ENCODE results near the gene BPI. TPM values are rescaled to one million over a fixed set of nuclear protein-coding genes. Genes with fewer than 3 reads are reported as not detected.
A peak's percentile ranks its signal among the peaks of the same experiment; 100 is the strongest.

BPI gene
- total and polyA plus RNA-seq, 5 experiments from 2014 or later, result not detected

GRCh38 chr20:38343311-38344106 is 39.6 kb downstream of the BPI start:
- H3K9me3 Mint-ChIP-seq, result peaks cover 0 to 7% (median 0%) of the 10 kb centered on the region in 9 donors
- no peak for ATAC-seq
- peaks cover 3 to 15% (median 12%) of the 10 kb centered on the region in 5 donors for H3K27me3 Mint-ChIP-seq
- DNase-seq, result no peak
- H3K27ac Mint-ChIP-seq, result no peak overlapping the region
- H3K4me1 Mint-ChIP-seq, result no peaks in the 10 kb centered on the region
- H3K4me3 Mint-ChIP-seq, result no peak overlapping the region
- H3K36me3 Mint-ChIP-seq, result no peaks in the 10 kb centered on the region
- POLR2A ChIA-PET, result no interaction called here

- H3K4me1 Mint-ChIP-seq, result no peaks in the 10 kb centered on the region
- H3K27me3 Mint-ChIP-seq, result peaks cover 3 to 17% (median 10%) of the 10 kb centered on the region in 5 donors
- peaks cover 0 to 2% (median 0%) of the 10 kb centered on the region in 9 donors for H3K9me3 Mint-ChIP-seq
- no peak for DNase-seq
- H3K4me3 Mint-ChIP-seq, result no peak overlapping the region
- H3K36me3 Mint-ChIP-seq, result no peaks in the 10 kb centered on the region
- no peak for ATAC-seq
- no peak overlapping the region for H3K27ac Mint-ChIP-seq
- POLR2A ChIA-PET, result no interaction called here
Observed at GRCh38 chr20:38344107-38344701, 40.2 kb downstream of the BPI start.

- H3K27me3 Mint-ChIP-seq, result peaks cover 1 to 25% (median 8%) of the 10 kb centered on the region in 5 donors
- POLR2A ChIA-PET, result no interaction called here
- ATAC-seq (no peak), DNase-seq (no peak)
- H3K9me3 Mint-ChIP-seq, result no peaks in the 10 kb centered on the region
- H3K4me1 Mint-ChIP-seq, result no peaks in the 10 kb centered on the region
- no peak overlapping the region for H3K27ac Mint-ChIP-seq
- no peaks in the 10 kb centered on the region for H3K36me3 Mint-ChIP-seq
- no peak overlapping the region for H3K4me3 Mint-ChIP-seq
Observed at GRCh38 chr20:38345643-38346042, 41.7 kb downstream of the BPI start.

- Mint-ChIP-seq H3K4me3 (no peak within 1 kb of the TSS), H3K36me3 (no peaks in the 10 kb centered on the region), H3K4me1 (no peaks in the 10 kb centered on the region), H3K27me3 (peaks cover 1 to 25% (median 8%) of the 10 kb centered on the region in 5 donors), H3K27ac (no peak within 1 kb of the TSS), H3K9me3 (no peaks in the 10 kb centered on the region)
- ATAC-seq, result no peak
- POLR2A ChIA-PET, result no interaction called here
- DNase-seq, result no peak
Observed at GRCh38 chr20:38346247-38346651, 42.3 kb downstream of the BPI start, which contains the start of gene LBP. TSS of gene LBP (plus strand) at chr20:38346482. CDS start at chr20:38346517, 35 bp downstream.

- H3K4me3 Mint-ChIP-seq, result no peak overlapping the region
- POLR2A ChIA-PET, result no interaction called here
- no peak for ATAC-seq
- DNase-seq, result no peak
- H3K36me3 Mint-ChIP-seq, result no peaks in the 10 kb centered on the region
- peaks cover 1 to 24% (median 8%) of the 10 kb centered on the region in 5 donors for H3K27me3 Mint-ChIP-seq
- no peaks in the 10 kb centered on the region for H3K9me3 Mint-ChIP-seq
- H3K27ac Mint-ChIP-seq, result no peak overlapping the region
- H3K4me1 Mint-ChIP-seq, result no peaks in the 10 kb centered on the region
Observed at GRCh38 chr20:38346741-38347140, 42.8 kb downstream of the BPI start.

GRCh38 chr20:38349856-38350255 is 45.9 kb downstream of the BPI start:
- Mint-ChIP-seq H3K27me3 (peaks cover 1 to 18% (median 8%) of the 10 kb centered on the region in 5 donors), H3K4me3 (no peak overlapping the region), H3K36me3 (no peaks in the 10 kb centered on the region), H3K4me1 (no peaks in the 10 kb centered on the region), H3K9me3 (no peaks in the 10 kb centered on the region), H3K27ac (no peak overlapping the region)
- no peak for DNase-seq
- POLR2A ChIA-PET, result no interaction called here
- no peak for ATAC-seq

GRCh38 chr20:38350879-38351775 is 47.2 kb downstream of the BPI start:
- no peaks in the 10 kb centered on the region for H3K9me3 Mint-ChIP-seq
- POLR2A ChIA-PET, result no interaction called here
- H3K4me3 Mint-ChIP-seq, result no peak overlapping the region
- DNase-seq (no peak), ATAC-seq (no peak)
- H3K27ac Mint-ChIP-seq, result no peak overlapping the region
- H3K27me3 Mint-ChIP-seq, result peaks cover 0 to 18% (median 8%) of the 10 kb centered on the region in 5 donors
- no peaks in the 10 kb centered on the region for H3K4me1 Mint-ChIP-seq
- no peaks in the 10 kb centered on the region for H3K36me3 Mint-ChIP-seq

- Mint-ChIP-seq H3K27me3 (peaks cover 0 to 9% (median 3%) of the 10 kb centered on the region in 5 donors), H3K27ac (no peak overlapping the region), H3K36me3 (no peaks in the 10 kb centered on the region), H3K9me3 (no peaks in the 10 kb centered on the region), H3K4me3 (no peak overlapping the region), H3K4me1 (peaks cover 0 to 4% (median under 1%) of the 10 kb centered on the region in 4 donors)
- DNase-seq, result no peak
- ATAC-seq, result no peak
- POLR2A ChIA-PET, result no interaction called here
Observed at GRCh38 chr20:38353316-38353715, 49.4 kb downstream of the BPI start.

GRCh38 chr20:38354227-38354626 is 50.3 kb downstream of the BPI start:
- POLR2A ChIA-PET, result no interaction called here
- Mint-ChIP-seq H3K27ac (no peak overlapping the region), H3K9me3 (no peaks in the 10 kb centered on the region), H3K27me3 (peaks cover 0 to 7% (median 3%) of the 10 kb centered on the region in 5 donors), H3K4me1 (peaks cover 0 to 4% (median under 1%) of the 10 kb centered on the region in 4 donors), H3K4me3 (no peak overlapping the region), H3K36me3 (no peaks in the 10 kb centered on the region)
- ATAC-seq, result no peak
- no peak for DNase-seq

GRCh38 chr20:38355161-38356012 is 51.4 kb downstream of the BPI start:
- Mint-ChIP-seq H3K9me3 (no peaks in the 10 kb centered on the region), H3K4me1 (peaks cover 0 to 4% (median under 1%) of the 10 kb centered on the region in 4 donors), H3K4me3 (no peak overlapping the region), H3K27me3 (peaks cover 0 to 5% (median 0%) of the 10 kb centered on the region in 5 donors), H3K27ac (no peak overlapping the region), H3K36me3 (no peaks in the 10 kb centered on the region)
- POLR2A ChIA-PET, result no interaction called here
- no peak for ATAC-seq
- no peak for DNase-seq

- H3K4me3 Mint-ChIP-seq, result no peak overlapping the region
- no peak for DNase-seq
Observed at GRCh38 chr20:38357653-38358207, 53.8 kb downstream of the BPI start.

GRCh38 chr20:38358556-38358955 is 54.6 kb downstream of the BPI start:
- DNase-seq (no peak), ATAC-seq (no peak)
- Mint-ChIP-seq H3K27ac (peak overlapping the region in 1 of 10 donors; percentile 50), H3K27me3 (peaks cover 0 to 5% (median 0%) of the 10 kb centered on the region in 5 donors), H3K4me3 (no peak overlapping the region), H3K9me3 (no peaks in the 10 kb centered on the region), H3K36me3 (no peaks in the 10 kb centered on the region), H3K4me1 (peaks cover 0 to 4% (median under 1%) of the 10 kb centered on the region in 4 donors)
- POLR2A ChIA-PET, result no interaction called here

More at GRCh38 chr20:38357653-38358207, 53.8 kb downstream of the BPI start:
- Mint-ChIP-seq H3K4me1 (peaks cover 0 to 4% (median under 1%) of the 10 kb centered on the region in 4 donors), H3K9me3 (no peaks in the 10 kb centered on the region), H3K27ac (no peak overlapping the region), H3K36me3 (no peaks in the 10 kb centered on the region), H3K27me3 (peaks cover 0 to 5% (median 0%) of the 10 kb centered on the region in 5 donors)
- no peak for ATAC-seq
- POLR2A ChIA-PET, result no interaction called here
